SK-N-SH treated with all-trans-retinoic acid at 6 μM for 48 hours (cell line): ENCODE results near the gene SLC51B.

Source experiments
- PPARA ChIP-seq: fragments of 250-450 bp; sonication (Bioruptor Pico); IDR thresholded peaks from 2 replicates; pipeline ENCODE4 v1.5.0; 2020; ENCODE audit warnings: mild to moderate bottlenecking, borderline replicate concordance
- TCF4 ChIP-seq: fragments of 250-450 bp; sonication (Bioruptor Pico); IDR thresholded peaks from 2 replicates; pipeline ENCODE4 v1.8.0; 2021; ENCODE audit warnings: mild to moderate bottlenecking, moderate library complexity, borderline replicate concordance
- ZNF8 ChIP-seq: fragments of 450-650 bp; formaldehyde crosslinking; IDR thresholded peaks from 2 replicates; pipeline ENCODE4 v1.5.0; 2020; ENCODE audit warnings: mild to moderate bottlenecking, moderate library complexity

DNA sequence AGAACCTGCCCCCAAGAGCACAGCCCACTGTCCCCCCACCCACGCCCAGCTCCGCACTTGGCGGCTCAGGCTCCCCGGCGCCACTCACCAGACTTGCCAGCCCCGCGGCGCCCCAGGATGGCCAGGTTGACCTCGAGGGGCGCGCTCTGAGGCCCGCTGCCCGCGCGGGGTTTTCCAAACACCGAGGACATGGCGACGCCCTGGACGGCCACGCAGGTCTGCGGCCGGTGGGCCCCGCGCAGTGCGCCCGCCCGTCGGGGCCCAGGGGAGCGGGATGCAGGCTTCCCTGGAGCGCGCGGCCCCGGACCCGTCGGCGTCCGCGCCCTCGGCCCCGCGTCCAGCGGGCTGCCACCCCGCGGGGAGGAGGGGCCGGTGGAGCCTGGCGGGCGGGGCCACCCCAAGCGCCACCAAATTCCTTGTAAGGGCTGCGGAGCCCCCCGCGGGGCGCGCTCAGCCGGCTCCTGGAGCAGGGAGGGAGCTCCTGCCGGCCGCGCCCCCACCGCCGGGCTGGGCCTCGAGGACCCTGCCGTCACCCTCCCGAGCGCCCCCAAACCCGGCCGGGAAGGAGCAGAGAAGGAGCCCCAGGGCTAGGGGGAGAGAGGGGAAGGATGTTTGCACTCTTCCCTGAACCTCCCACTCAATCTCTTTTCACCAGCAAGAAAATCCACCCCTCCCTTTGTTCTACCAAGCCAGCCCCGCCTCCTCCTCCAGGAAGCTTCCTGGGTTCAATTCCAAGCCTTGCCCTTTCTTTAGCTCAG lies 22.6 kb downstream of the SLC51B start, which contains the start of gene RASL12:
- no peak for TF ChIP-seq PPARA (CRISPR knock-in tag)
- no peak for TF ChIP-seq ZNF8 (CRISPR knock-in tag)
- no peak for TF ChIP-seq TCF4
